Bronchial epithelial cell (primary cell): ENCODE data around the gene FUT4. TPM values are rescaled to one million over a fixed set of nuclear protein-coding genes. Genes with fewer than 3 reads are reported as not detected.

Experiments
- DNase-seq: peaks from one replicate; pipeline ENCODE4 v3.0.0-alpha.2; 2010; ENCODE audit warnings: low read depth
- FAIRE-seq: peaks from 2 replicates; lab custom pipeline; 2011; peaks lifted over from hg19 to GRCh38; lab: Jason Lieb, UNC
- H3K27me3 ChIP-seq: 2 replicates; pipeline ENCODE4 v1.5.1; 2011; ENCODE audit warnings: low read length; ENCODE audit not compliant: control insufficient read depth, insufficient read depth
- H3K36me3 ChIP-seq: 2 replicates; pipeline ENCODE4 v1.5.1; 2011; ENCODE audit warnings: low read length; ENCODE audit not compliant: control insufficient read depth, insufficient read depth
- H3K4me3 ChIP-seq: 2 replicates; pipeline ENCODE4 v1.5.1; 2011; ENCODE audit warnings: mild to moderate bottlenecking, low read depth, low read length, control low read depth
- CTCF ChIP-seq: IDR thresholded peaks from 2 replicates; pipeline ENCODE4 v1.5.1; 2011; ENCODE audit warnings: mild to moderate bottlenecking, moderate library complexity, low read length, control low read depth, inconsistent platforms; ENCODE audit not compliant: insufficient read depth, severe bottlenecking
- total RNA-seq: library from RNA; depleted of rRNA; stranded (reverse); fragments of >200 nt; gene quantifications from 2 replicates; pipeline ENCODE4 v1.2.1, GENCODE V29; 2014

Gene FUT4
- total RNA-seq, 1 donor from 2014 or later, result 1.8 TPM

- DNase-seq (no peak), FAIRE-seq (no peak)
- Histone ChIP-seq H3K4me3 (no peak overlapping the region), H3K36me3 (no peaks in the 10 kb centered on the region), H3K27me3 (no peaks in the 10 kb centered on the region)
- no peak for TF ChIP-seq CTCF
These were observed 7.3 kb upstream of the FUT4 start for GRCh38 chr11:94536386-94536785.

- no peak overlapping the region for H3K4me3 ChIP-seq
- TF ChIP-seq CTCF, result no peak
- DNase-seq (no peak), FAIRE-seq (no peak)
- H3K27me3 ChIP-seq, result no peaks in the 10 kb centered on the region
- H3K36me3 ChIP-seq, result no peaks in the 10 kb centered on the region
These were observed 6.6 kb upstream of the FUT4 start for GRCh38 chr11:94537031-94537600.

- H3K27me3 ChIP-seq, result no peaks in the 10 kb centered on the region
- DNase-seq, result peak; percentile 35
- no peak overlapping the region for H3K4me3 ChIP-seq
- H3K36me3 ChIP-seq, result no peaks in the 10 kb centered on the region
- TF ChIP-seq CTCF, result no peak
- no peak for FAIRE-seq
These were observed 4.3 kb upstream of the FUT4 start for GRCh38 chr11:94539420-94539819.

GRCh38 chr11:94544646-94545263 is 1.0 kb downstream of the FUT4 start:
- no peak for TF ChIP-seq CTCF
- Histone ChIP-seq H3K4me3 (peak overlapping the region; percentile 40), H3K36me3 (no peaks in the 10 kb centered on the region), H3K27me3 (no peaks in the 10 kb centered on the region)
- FAIRE-seq, result no peak
- no peak for DNase-seq

DNA sequence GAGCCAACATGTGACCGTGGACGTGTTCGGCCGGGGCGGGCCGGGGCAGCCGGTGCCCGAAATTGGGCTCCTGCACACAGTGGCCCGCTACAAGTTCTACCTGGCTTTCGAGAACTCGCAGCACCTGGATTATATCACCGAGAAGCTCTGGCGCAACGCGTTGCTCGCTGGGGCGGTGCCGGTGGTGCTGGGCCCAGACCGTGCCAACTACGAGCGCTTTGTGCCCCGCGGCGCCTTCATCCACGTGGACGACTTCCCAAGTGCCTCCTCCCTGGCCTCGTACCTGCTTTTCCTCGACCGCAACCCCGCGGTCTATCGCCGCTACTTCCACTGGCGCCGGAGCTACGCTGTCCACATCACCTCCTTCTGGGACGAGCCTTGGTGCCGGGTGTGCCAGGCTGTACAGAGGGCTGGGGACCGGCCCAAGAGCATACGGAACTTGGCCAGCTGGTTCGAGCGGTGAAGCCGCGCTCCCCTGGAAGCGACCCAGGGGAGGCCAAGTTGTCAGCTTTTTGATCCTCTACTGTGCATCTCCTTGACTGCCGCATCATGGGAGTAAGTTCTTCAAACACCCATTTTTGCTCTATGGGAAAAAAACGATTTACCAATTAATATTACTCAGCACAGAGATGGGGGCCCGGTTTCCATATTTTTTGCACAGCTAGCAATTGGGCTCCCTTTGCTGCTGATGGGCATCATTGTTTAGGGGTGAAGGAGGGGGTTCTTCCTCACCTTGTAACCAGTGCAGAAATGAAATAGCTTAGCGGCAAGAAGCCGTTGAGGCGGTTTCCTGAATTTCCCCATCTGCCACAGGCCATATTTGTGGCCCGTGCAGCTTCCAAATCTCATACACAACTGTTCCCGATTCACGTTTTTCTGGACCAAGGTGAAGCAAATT is 1.8 kb downstream of the FUT4 start:
- FAIRE-seq, result no peak
- H3K27me3 ChIP-seq, result no peaks in the 10 kb centered on the region
- H3K4me3 ChIP-seq, result peak overlapping the region; percentile 40
- no peak for TF ChIP-seq CTCF
- peak; percentile 40 for DNase-seq
- no peaks in the 10 kb centered on the region for H3K36me3 ChIP-seq
